HL-60 (cell line): Measurements from ENCODE around the gene HRC.

Source experiments
- DNase-seq, 2 experiments: peaks; one replicate each; pipeline ENCODE4 v3.0.0-alpha.2; 2010 to 2020; ENCODE audit warnings: low read depth in 1 of 2, low spot score in 1 of 2
- H3K27ac ChIP-seq: fragments of 250-450 bp; sonication (Bioruptor Pico); replicated peaks from 2 replicates; pipeline ENCODE4 v1.5.1; 2020; ENCODE audit warnings: mild to moderate bottlenecking, moderate library complexity
- H3K27me3 ChIP-seq: fragments of 250-450 bp; sonication (Bioruptor Pico); 2 replicates; pipeline ENCODE4 v1.5.1; 2021; ENCODE audit warnings: mild to moderate bottlenecking, moderate library complexity; ENCODE audit not compliant: insufficient read depth, poor library complexity, severe bottlenecking
- H3K4me3 ChIP-seq: replicated peaks from 2 replicates; pipeline ENCODE4 v1.5.1; 2011; ENCODE audit warnings: mild to moderate bottlenecking, control low read depth, low read length; ENCODE audit not compliant: insufficient read depth
- GABPA ChIP-seq: IDR thresholded peaks from 2 replicates; pipeline ENCODE4 v1.6.1; 2012; ENCODE audit warnings: low read depth
- POLR2AphosphoS5 ChIP-seq: IDR thresholded peaks from 2 replicates; pipeline ENCODE4 v1.6.1; 2012; ENCODE audit warnings: low read depth
- REST ChIP-seq: IDR thresholded peaks from 2 replicates; pipeline ENCODE4 v1.6.1; 2012; ENCODE audit warnings: low read depth; ENCODE audit not compliant: insufficient replicate concordance
- SPI1 ChIP-seq: IDR thresholded peaks from 2 replicates; pipeline ENCODE4 v1.6.1; 2012; ENCODE audit warnings: low read depth, mild to moderate bottlenecking, borderline replicate concordance
- TF ChIP-seq, protein P1 (sequence below): IDR thresholded peaks from one replicate; pipeline ENCODE4 v1.5.1; 2011; ENCODE audit warnings: low read length, control low read depth, inconsistent platforms; ENCODE audit not compliant: insufficient read depth

Gene HRC

DNA sequence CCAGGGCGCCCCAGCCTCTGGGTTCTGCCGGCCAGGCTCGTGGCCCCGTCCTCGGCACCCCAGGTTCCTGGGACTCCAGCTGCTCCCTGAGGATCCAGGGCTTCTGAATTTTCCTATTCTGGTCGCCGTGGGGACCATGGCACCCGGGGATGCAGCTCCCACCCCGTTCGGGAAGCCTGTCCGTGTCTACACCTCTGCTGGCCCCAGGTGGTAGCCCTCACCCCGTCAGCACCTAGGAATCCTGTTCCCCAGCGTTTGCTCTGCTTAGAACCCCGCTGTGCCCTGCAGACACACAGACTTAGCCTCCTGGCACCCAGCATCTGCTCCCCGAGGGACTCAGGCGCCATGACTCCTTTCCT, 34.9 kb downstream of the HRC start:
- Histone ChIP-seq H3K27me3 (peaks cover 19% of the 10 kb centered on the region), H3K4me3 (no peak overlapping the region), H3K27ac (no peak overlapping the region)
- DNase-seq = no peak
- TF ChIP-seq SPI1 = no peak
- TF ChIP-seq, protein P1, sequence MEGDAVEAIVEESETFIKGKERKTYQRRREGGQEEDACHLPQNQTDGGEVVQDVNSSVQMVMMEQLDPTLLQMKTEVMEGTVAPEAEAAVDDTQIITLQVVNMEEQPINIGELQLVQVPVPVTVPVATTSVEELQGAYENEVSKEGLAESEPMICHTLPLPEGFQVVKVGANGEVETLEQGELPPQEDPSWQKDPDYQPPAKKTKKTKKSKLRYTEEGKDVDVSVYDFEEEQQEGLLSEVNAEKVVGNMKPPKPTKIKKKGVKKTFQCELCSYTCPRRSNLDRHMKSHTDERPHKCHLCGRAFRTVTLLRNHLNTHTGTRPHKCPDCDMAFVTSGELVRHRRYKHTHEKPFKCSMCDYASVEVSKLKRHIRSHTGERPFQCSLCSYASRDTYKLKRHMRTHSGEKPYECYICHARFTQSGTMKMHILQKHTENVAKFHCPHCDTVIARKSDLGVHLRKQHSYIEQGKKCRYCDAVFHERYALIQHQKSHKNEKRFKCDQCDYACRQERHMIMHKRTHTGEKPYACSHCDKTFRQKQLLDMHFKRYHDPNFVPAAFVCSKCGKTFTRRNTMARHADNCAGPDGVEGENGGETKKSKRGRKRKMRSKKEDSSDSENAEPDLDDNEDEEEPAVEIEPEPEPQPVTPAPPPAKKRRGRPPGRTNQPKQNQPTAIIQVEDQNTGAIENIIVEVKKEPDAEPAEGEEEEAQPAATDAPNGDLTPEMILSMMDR = no peak
- TF ChIP-seq POLR2AphosphoS5 = no peak
- no peak for TF ChIP-seq GABPA
- TF ChIP-seq REST = no peak

DNA sequence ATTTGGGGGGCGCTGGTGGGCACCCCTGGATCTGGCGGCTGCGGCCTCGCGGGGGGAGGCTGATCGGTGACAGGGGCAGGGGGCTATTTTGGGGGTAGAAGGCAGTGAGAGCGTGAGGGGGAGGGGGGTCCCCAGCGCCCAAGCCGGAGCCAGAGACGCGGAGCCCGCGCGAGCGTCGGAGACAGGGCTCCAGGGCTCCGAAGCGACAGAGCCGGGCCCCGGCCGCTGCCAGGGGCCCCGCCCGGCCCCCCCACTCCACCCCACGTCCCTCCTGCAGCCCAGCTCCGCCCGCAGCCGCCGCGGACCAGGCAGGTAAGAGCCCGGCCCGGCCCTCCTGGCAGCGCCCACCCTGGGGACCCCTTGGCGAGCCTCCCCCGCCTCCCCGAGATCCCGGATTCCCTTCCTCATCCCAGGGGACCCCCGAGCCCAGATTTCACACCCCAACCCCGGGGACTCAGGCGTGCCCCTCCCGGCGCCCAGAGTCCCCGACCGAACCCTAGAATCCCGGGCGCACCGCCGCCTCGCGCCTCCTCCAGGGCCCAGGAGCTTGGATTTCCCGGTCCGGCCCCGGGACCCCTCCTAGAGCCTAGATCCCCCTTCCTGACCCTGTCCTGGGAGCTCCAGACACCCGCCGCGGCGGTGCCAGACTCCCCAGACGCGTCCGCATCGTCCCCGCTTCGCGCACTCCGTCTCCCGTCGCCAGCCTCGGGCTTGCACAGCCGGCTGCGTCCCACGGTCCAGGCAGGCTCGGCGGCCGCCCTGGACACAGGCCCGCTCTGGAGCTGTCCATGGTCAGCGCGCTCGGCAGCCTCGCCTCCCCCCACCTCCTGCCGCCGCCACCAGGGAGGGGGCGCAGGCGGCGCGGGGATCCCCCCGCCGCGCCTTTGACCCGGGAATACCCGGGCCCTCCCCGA, 35.5 kb downstream of the HRC start, which contains the start of gene PPFIA3:
PPFIA3 (plus strand) TSS at position 134 of the 914 bp plus-strand sequence. CDS start 8,330 bp downstream, outside the sequence.
- Histone ChIP-seq H3K4me3 (peak within 1 kb of the TSS; percentile 61), H3K27me3 (peaks cover 19% of the 10 kb centered on the region), H3K27ac (peak within 1 kb of the TSS; percentile 89)
- TF ChIP-seq REST = peak; percentile 88
- TF ChIP-seq SPI1 = no peak
- DNase-seq = no peak

GRCh38 chr19:49118565-49119410, 36.4 kb downstream of the HRC start, which contains the start of gene C19orf73:
Gene C19orf73, minus strand, starts transcription at chr19:49119143. Its CDS starts 121 bp downstream, at chr19:49119022.
- H3K27me3 ChIP-seq = peaks cover 19% of the 10 kb centered on the region
- H3K27ac ChIP-seq = peak within 1 kb of the TSS; percentile 89
- peak within 1 kb of the TSS; percentile 61 for H3K4me3 ChIP-seq
- TF ChIP-seq REST (peak; percentile 25), POLR2AphosphoS5 (peak; percentile 53; the same call in 1 of the 2 replicates), SPI1 (no peak), GABPA (no peak)
- TF ChIP-seq, protein P1 = no peak
- DNase-seq = peak; percentile 91
